Esophagus muscularis mucosa (tissue), 4 donors: ENCODE data around the gene MYH7.

Source experiments
- EP300 ChIP-seq: sonication (generic); formaldehyde crosslinking; IDR thresholded peaks from one replicate; pipeline ENCODE4 v1.6.1; 2017; ENCODE audit warnings: antibody characterized with exemption
- POLR2A ChIP-seq: fragments of 450-650 bp; IDR thresholded peaks from one replicate; pipeline ENCODE4 v1.6.1; 2017; ENCODE audit warnings: antibody characterized with exemption, moderate library complexity, mild to moderate bottlenecking, low read depth
- POLR2AphosphoS5 ChIP-seq, 2 donors: sonication (generic); formaldehyde crosslinking; IDR thresholded peaks; one replicate each; pipeline ENCODE4 v1.6.1; 2017; ENCODE audit warnings: antibody characterized with exemption in 2 of 2
- TF ChIP-seq, protein P1 (sequence below), 3 experiments: fragments of 200-600 bp in 2 of 3; fragments of 450-650 bp in 1 of 3; sonication (generic) in 2 of 3; IDR thresholded peaks; one replicate each; pipeline ENCODE4 v1.5.1; 2017 to 2019; ENCODE audit warnings: antibody characterized with exemption in 3 of 3, mild to moderate bottlenecking in 2 of 3, moderate library complexity in 1 of 3

DNA sequence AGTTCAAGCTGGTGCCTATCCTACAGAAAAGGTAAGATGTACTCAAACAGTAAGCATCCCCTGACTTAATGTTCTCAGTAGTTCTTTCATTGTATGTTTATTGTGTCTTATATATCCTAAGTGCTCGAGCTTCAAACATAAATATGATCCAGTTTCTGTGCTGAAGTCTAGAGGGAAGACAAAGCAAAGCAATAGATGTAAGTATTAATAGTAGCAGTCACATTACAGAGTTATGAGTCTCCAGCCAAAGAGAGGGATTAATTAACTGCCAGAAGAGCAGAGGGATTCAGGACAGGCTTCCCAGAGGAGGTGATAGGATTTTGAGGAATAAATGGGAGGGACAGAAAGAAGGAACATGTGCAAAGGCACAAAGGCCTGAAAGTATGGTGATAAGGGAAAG, 35.5 kb upstream of the MYH7 start:
- TF ChIP-seq, protein P1, sequence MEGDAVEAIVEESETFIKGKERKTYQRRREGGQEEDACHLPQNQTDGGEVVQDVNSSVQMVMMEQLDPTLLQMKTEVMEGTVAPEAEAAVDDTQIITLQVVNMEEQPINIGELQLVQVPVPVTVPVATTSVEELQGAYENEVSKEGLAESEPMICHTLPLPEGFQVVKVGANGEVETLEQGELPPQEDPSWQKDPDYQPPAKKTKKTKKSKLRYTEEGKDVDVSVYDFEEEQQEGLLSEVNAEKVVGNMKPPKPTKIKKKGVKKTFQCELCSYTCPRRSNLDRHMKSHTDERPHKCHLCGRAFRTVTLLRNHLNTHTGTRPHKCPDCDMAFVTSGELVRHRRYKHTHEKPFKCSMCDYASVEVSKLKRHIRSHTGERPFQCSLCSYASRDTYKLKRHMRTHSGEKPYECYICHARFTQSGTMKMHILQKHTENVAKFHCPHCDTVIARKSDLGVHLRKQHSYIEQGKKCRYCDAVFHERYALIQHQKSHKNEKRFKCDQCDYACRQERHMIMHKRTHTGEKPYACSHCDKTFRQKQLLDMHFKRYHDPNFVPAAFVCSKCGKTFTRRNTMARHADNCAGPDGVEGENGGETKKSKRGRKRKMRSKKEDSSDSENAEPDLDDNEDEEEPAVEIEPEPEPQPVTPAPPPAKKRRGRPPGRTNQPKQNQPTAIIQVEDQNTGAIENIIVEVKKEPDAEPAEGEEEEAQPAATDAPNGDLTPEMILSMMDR (IDR thresholded peaks at IDR 0.05), result no peak
- TF ChIP-seq POLR2AphosphoS5 (IDR thresholded peaks at IDR 0.05), result no peak
- TF ChIP-seq POLR2A, result no peak
- TF ChIP-seq EP300, result no peak
